ENCODE measurements around the gene FCHSD2. TPM values are rescaled to one million over a fixed set of nuclear protein-coding genes. Genes with fewer than 3 reads are reported as not detected.

Gene FCHSD2
- total and polyA plus RNA-seq, 2 of the 13 experiments (the other 11 are each of a cell fraction or from before 2014, with no cell fraction given): 20.5 to 24.8 TPM

DNA sequence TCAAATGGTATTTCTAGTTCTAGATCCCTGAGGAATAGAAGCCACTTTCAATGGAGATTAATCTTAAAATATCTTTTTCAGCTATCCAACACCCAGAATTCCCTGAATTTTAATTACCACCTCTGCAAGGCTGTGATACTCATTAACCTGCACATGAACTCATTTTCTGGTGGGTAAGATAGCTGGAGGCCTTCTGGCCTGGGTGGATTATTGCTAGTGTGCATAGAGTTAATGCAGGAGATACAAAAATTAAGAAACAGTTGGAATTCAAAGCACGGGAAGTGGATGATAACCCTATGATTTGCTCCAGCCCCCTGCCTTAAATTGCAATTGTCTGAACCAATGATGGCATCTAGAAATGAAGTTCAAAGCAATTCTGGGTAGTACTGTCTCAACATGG lies 212.9 kb downstream of the FCHSD2 start:
- no peak for FAIRE-seq
- ATAC-seq: no peak
- CTCF ChIA-PET (ENCODE audit: low intra/inter-chr PET ratio, low total read pairs): no interaction called here
- Histone ChIP-seq H3K27me3 (ENCODE audit: control insufficient read depth in 1 of 2, insufficient read depth in 2 of 2, low read length in 2 of 2) (no peaks in the 10 kb centered on the region), H3K9ac (ENCODE audit: insufficient read depth, low read depth, low read length) (no peak overlapping the region), H2AFZ (ENCODE audit: low read length) (no peak overlapping the region), H3K36me3 (replicated peaks in 1 of 2; ENCODE audit: control insufficient read depth in 1 of 2, insufficient read depth in 2 of 2, low read length in 2 of 2) (peaks cover 6 to 17% of the 10 kb centered on the region in 2 experiments), H3K4me3 (replicated peaks in 1 of 3; ENCODE audit: insufficient read depth in 1 of 3, low read depth in 2 of 3, low read length in 3 of 3) (no peak overlapping the region), H3K79me2 (ENCODE audit: insufficient read depth, low read length) (no peaks in the 10 kb centered on the region), H4K20me1 (ENCODE audit: insufficient read depth, low read length) (no peaks in the 10 kb centered on the region), H3K4me1 (ENCODE audit: insufficient read depth, low read length) (0 out of 2 replicates have a peak, but pooled peaks cover 5% of the 10 kb centered on the region), H3K9me3 (ENCODE audit: low read length) (no peaks in the 10 kb centered on the region), H3K4me2 (ENCODE audit: low read depth, low read length) (no peak overlapping the region), H3K27ac (ENCODE audit: extremely low read length, insufficient read depth, low read length) (no peak overlapping the region)
- in situ Hi-C loops (cut with HindIII; ENCODE audit: extremely low pct_ligation_motif_present, low pct_unique_long_range_greater_than_20kb): no loop called here
- no peak for TF ChIP-seq TOE1 (CRISPR knock-in tag; IDR thresholded peaks at IDR 0.05)
- TF ChIP-seq ZNF558 (CRISPR knock-in tag; IDR thresholded peaks at IDR 0.05; ENCODE audit: borderline replicate concordance): no peak
- TF ChIP-seq, protein P1, sequence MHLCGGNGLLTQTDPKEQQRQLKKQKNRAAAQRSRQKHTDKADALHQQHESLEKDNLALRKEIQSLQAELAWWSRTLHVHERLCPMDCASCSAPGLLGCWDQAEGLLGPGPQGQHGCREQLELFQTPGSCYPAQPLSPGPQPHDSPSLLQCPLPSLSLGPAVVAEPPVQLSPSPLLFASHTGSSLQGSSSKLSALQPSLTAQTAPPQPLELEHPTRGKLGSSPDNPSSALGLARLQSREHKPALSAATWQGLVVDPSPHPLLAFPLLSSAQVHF (CRISPR knock-in tag; IDR thresholded peaks at IDR 0.05): no peak
- TF ChIP-seq, protein P2, sequence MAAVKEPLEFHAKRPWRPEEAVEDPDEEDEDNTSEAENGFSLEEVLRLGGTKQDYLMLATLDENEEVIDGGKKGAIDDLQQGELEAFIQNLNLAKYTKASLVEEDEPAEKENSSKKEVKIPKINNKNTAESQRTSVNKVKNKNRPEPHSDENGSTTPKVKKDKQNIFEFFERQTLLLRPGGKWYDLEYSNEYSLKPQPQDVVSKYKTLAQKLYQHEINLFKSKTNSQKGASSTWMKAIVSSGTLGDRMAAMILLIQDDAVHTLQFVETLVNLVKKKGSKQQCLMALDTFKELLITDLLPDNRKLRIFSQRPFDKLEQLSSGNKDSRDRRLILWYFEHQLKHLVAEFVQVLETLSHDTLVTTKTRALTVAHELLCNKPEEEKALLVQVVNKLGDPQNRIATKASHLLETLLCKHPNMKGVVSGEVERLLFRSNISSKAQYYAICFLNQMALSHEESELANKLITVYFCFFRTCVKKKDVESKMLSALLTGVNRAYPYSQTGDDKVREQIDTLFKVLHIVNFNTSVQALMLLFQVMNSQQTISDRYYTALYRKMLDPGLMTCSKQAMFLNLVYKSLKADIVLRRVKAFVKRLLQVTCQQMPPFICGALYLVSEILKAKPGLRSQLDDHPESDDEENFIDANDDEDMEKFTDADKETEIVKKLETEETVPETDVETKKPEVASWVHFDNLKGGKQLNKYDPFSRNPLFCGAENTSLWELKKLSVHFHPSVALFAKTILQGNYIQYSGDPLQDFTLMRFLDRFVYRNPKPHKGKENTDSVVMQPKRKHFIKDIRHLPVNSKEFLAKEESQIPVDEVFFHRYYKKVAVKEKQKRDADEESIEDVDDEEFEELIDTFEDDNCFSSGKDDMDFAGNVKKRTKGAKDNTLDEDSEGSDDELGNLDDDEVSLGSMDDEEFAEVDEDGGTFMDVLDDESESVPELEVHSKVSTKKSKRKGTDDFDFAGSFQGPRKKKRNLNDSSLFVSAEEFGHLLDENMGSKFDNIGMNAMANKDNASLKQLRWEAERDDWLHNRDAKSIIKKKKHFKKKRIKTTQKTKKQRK (IDR thresholded peaks at IDR 0.05; ENCODE audit: low read length): no peak
- TF ChIP-seq, protein P3, sequence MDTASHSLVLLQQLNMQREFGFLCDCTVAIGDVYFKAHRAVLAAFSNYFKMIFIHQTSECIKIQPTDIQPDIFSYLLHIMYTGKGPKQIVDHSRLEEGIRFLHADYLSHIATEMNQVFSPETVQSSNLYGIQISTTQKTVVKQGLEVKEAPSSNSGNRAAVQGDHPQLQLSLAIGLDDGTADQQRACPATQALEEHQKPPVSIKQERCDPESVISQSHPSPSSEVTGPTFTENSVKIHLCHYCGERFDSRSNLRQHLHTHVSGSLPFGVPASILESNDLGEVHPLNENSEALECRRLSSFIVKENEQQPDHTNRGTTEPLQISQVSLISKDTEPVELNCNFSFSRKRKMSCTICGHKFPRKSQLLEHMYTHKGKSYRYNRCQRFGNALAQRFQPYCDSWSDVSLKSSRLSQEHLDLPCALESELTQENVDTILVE (CRISPR knock-in tag; IDR thresholded peaks at IDR 0.05): no peak
- TF ChIP-seq ZNF780A (CRISPR knock-in tag; IDR thresholded peaks at IDR 0.05): no peak
- no peak for TF ChIP-seq ZNF879 (CRISPR knock-in tag; IDR thresholded peaks at IDR 0.05)
- TF ChIP-seq ZBTB3 (CRISPR knock-in tag; IDR thresholded peaks at IDR 0.05; ENCODE audit: borderline replicate concordance, low read depth): no peak
- TF ChIP-seq ZSCAN30 (CRISPR knock-in tag; IDR thresholded peaks at IDR 0.05): no peak
- no peak for TF ChIP-seq SIX1 (CRISPR knock-in tag; IDR thresholded peaks at IDR 0.05; ENCODE audit: borderline replicate concordance)
- TF ChIP-seq, protein P4, sequence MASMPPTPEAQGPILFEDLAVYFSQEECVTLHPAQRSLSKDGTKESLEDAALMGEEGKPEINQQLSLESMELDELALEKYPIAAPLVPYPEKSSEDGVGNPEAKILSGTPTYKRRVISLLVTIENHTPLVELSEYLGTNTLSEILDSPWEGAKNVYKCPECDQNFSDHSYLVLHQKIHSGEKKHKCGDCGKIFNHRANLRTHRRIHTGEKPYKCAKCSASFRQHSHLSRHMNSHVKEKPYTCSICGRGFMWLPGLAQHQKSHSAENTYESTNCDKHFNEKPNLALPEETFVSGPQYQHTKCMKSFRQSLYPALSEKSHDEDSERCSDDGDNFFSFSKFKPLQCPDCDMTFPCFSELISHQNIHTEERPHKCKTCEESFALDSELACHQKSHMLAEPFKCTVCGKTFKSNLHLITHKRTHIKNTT (CRISPR knock-in tag; IDR thresholded peaks at IDR 0.05): no peak
- no peak for TF ChIP-seq ELF3 (CRISPR knock-in tag; IDR thresholded peaks at IDR 0.05)
- no peak for TF ChIP-seq ZNF264 (CRISPR knock-in tag; IDR thresholded peaks at IDR 0.05)
- no peak for TF ChIP-seq TCF12 (IDR thresholded peaks at IDR 0.05)
- no peak for TF ChIP-seq TCF12 (CRISPR knock-in tag; IDR thresholded peaks at IDR 0.05)
- TF ChIP-seq ZFP36L2 (CRISPR knock-in tag; IDR thresholded peaks at IDR 0.05): no peak
- no peak for TF ChIP-seq TBL1XR1 (IDR thresholded peaks at IDR 0.05; ENCODE audit: borderline replicate concordance, low read length, partially characterized antibody)
- TF ChIP-seq SRY (CRISPR knock-in tag; IDR thresholded peaks at IDR 0.05): no peak
- no peak for TF ChIP-seq ATF1 (CRISPR knock-in tag; IDR thresholded peaks at IDR 0.05)
- TF ChIP-seq MIER2 (CRISPR knock-in tag; IDR thresholded peaks at IDR 0.05): no peak
- no peak for TF ChIP-seq ZNF577 (CRISPR knock-in tag; IDR thresholded peaks at IDR 0.05; ENCODE audit: borderline replicate concordance, low read depth)
- DNase-seq (ENCODE audit: low spot score): no peak
- no TSS peak for BruUV-seq (replicated peaks)
- WGBS (ENCODE audit: low lambda C conversion rate): 92% methylated on average over 1 of the region's 1 CpG
- POLR2A ChIA-PET: no interaction called here
- intact Hi-C loops (cut with micrococcal nuclease; ENCODE audit: unreplicated experiment): no loop called here
